ENCODE results near the gene OR52L1. TPM values are rescaled to one million over a fixed set of nuclear protein-coding genes. Genes with fewer than 3 reads are reported as not detected.

OR52L1 gene
- polyA plus RNA-seq, 1 donor (not counting 4 experiments of a cell fraction or from before 2014, with no cell fraction given), result not detected

DNA sequence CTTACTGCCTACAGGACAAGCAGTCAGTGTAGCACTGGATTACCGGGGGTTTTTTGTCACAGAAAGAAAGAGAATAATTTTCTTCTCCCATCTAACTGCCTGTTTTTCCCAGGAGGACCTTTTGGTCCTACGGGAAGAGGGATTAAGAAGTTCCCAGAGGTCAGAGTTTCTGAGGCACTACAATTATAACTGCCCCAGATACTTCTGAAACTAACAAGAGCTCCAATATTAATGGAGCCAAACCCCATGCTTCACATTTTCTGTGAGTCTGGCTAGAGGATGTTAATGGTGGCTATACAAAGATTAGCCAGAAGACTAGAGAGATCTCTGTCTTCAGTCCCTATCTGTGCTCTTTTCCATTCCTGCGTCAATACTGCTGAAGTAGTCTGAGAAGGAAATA, 44.8 kb downstream of the OR52L1 start, which contains the start of gene OR56A3:
Gene OR56A3 (plus strand): TSS at position 301 of the 400 bp plus-strand sequence. CDS start 5,096 bp downstream, outside the sequence.
- no peaks in the 10 kb centered on the region for H3K79me2 ChIP-seq (ENCODE audit: control insufficient read depth, insufficient read depth, low read length)
- dilution Hi-C loops (cut with MboI; ENCODE audit: extremely low pct_ligation_motif_present, low sequenced_read_pairs), result no loop called here
- H2AFZ ChIP-seq (ENCODE audit: control insufficient read depth, low read length), result no peak within 1 kb of the TSS
- no peak within 1 kb of the TSS for H3K27ac ChIP-seq (ENCODE audit: control insufficient read depth, insufficient read depth, low read length)
- no peak within 1 kb of the TSS for H3K4me3 ChIP-seq (ENCODE audit: control insufficient read depth in 2 of 3, extremely low read depth in 1 of 3, insufficient read depth in 2 of 3, low read depth in 1 of 3, low read length in 3 of 3)
- no peak for TF ChIP-seq EZH2 (IDR thresholded peaks at IDR 0.05; ENCODE audit: low read length)
- TF ChIP-seq, protein P1, sequence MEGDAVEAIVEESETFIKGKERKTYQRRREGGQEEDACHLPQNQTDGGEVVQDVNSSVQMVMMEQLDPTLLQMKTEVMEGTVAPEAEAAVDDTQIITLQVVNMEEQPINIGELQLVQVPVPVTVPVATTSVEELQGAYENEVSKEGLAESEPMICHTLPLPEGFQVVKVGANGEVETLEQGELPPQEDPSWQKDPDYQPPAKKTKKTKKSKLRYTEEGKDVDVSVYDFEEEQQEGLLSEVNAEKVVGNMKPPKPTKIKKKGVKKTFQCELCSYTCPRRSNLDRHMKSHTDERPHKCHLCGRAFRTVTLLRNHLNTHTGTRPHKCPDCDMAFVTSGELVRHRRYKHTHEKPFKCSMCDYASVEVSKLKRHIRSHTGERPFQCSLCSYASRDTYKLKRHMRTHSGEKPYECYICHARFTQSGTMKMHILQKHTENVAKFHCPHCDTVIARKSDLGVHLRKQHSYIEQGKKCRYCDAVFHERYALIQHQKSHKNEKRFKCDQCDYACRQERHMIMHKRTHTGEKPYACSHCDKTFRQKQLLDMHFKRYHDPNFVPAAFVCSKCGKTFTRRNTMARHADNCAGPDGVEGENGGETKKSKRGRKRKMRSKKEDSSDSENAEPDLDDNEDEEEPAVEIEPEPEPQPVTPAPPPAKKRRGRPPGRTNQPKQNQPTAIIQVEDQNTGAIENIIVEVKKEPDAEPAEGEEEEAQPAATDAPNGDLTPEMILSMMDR (optimal IDR thresholded peaks at IDR 0.05 in 1 of 3, IDR thresholded peaks at IDR 0.05 in 1 of 3, conservative IDR thresholded peaks at IDR 0.05 in 1 of 3; ENCODE audit: extremely low read depth in 1 of 3, insufficient read depth in 2 of 3, low read length in 3 of 3), result no peak
- no peaks in the 10 kb centered on the region for H3K36me3 ChIP-seq (ENCODE audit: control insufficient read depth in 2 of 2, extremely low read depth in 1 of 2, insufficient read depth in 2 of 2, low read length in 2 of 2)
- no peak for FAIRE-seq
- no peaks in the 10 kb centered on the region for H3K9me1 ChIP-seq (ENCODE audit: control insufficient read depth, extremely low read depth, insufficient read depth, low read length)
- no peaks in the 10 kb centered on the region for H3K9me3 ChIP-seq (ENCODE audit: control insufficient read depth, low read depth, low read length)
- no peak within 1 kb of the TSS for H3K9ac ChIP-seq (ENCODE audit: control insufficient read depth, extremely low read depth, insufficient read depth, low read length)
- no peaks in the 10 kb centered on the region for H3K4me1 ChIP-seq (ENCODE audit: control insufficient read depth, extremely low read depth, insufficient read depth, low read length)
- no peak for DNase-seq (ENCODE audit: low read depth, low spot score)
- H4K20me1 ChIP-seq (ENCODE audit: control insufficient read depth, extremely low read depth, insufficient read depth, low read length), result no peaks in the 10 kb centered on the region
- H3K4me2 ChIP-seq (ENCODE audit: control insufficient read depth, extremely low read depth, insufficient read depth, low read depth, low read length), result no peak within 1 kb of the TSS
- no peaks in the 10 kb centered on the region for H3K27me3 ChIP-seq (ENCODE audit: control insufficient read depth, extremely low read depth, insufficient read depth, low read length)

DNA sequence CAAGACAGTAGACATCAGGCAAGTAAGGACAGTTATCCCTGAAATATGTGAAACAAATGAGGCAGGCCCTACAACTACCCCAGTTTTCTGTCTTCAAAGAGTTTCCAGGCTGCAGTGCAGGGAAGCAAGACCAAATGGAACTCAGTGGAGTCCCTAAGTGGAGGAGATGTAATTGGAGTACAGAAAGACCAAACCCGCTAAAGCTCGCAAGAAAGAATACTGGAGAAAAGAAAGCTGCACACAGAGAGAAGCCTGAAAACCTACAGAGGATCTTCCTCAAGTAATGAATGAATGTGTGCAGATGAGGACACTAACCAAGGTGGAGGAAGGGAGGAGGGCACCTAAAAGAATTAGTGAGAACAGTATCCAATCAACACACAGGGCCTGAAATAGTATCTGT, 46.0 kb downstream of the OR52L1 start:
- no peaks in the 10 kb centered on the region for H3K27me3 ChIP-seq (ENCODE audit: control insufficient read depth, extremely low read depth, insufficient read depth, low read length)
- no peaks in the 10 kb centered on the region for H3K4me1 ChIP-seq (ENCODE audit: control insufficient read depth, extremely low read depth, insufficient read depth, low read length)
- H3K27ac ChIP-seq (ENCODE audit: control insufficient read depth, insufficient read depth, low read length), result no peak overlapping the region
- H3K9me1 ChIP-seq (ENCODE audit: control insufficient read depth, extremely low read depth, insufficient read depth, low read length), result no peaks in the 10 kb centered on the region
- no peak overlapping the region for H3K9ac ChIP-seq (ENCODE audit: control insufficient read depth, extremely low read depth, insufficient read depth, low read length)
- no peaks in the 10 kb centered on the region for H4K20me1 ChIP-seq (ENCODE audit: control insufficient read depth, extremely low read depth, insufficient read depth, low read length)
- no peak overlapping the region for H2AFZ ChIP-seq (ENCODE audit: control insufficient read depth, low read length)
- FAIRE-seq (no peak), DNase-seq (ENCODE audit: low read depth, low spot score) (no peak)
- no peak overlapping the region for H3K4me2 ChIP-seq (ENCODE audit: control insufficient read depth, extremely low read depth, insufficient read depth, low read depth, low read length)
- TF ChIP-seq, protein P1 (optimal IDR thresholded peaks at IDR 0.05 in 1 of 3, IDR thresholded peaks at IDR 0.05 in 1 of 3, conservative IDR thresholded peaks at IDR 0.05 in 1 of 3; ENCODE audit: extremely low read depth in 1 of 3, insufficient read depth in 2 of 3, low read length in 3 of 3), result no peak
- no peak for TF ChIP-seq EZH2 (IDR thresholded peaks at IDR 0.05; ENCODE audit: low read length)
- no peaks in the 10 kb centered on the region for H3K79me2 ChIP-seq (ENCODE audit: control insufficient read depth, insufficient read depth, low read length)
- no peaks in the 10 kb centered on the region for H3K36me3 ChIP-seq (ENCODE audit: control insufficient read depth in 2 of 2, extremely low read depth in 1 of 2, insufficient read depth in 2 of 2, low read length in 2 of 2)
- dilution Hi-C loops (cut with MboI; ENCODE audit: extremely low pct_ligation_motif_present, low sequenced_read_pairs), result no loop called here
- no peak overlapping the region for H3K4me3 ChIP-seq (ENCODE audit: control insufficient read depth in 2 of 3, extremely low read depth in 1 of 3, insufficient read depth in 2 of 3, low read depth in 1 of 3, low read length in 3 of 3)
- no peaks in the 10 kb centered on the region for H3K9me3 ChIP-seq (ENCODE audit: control insufficient read depth, low read depth, low read length)
